Esophagus muscularis mucosa (tissue), 4 donors: ENCODE measurements around the gene TPPP. TPM values are rescaled to one million over a fixed set of nuclear protein-coding genes. Genes with fewer than 3 reads are reported as not detected.

Experiments used
- DNase-seq: peaks from one replicate; pipeline ENCODE4 v3.0.0-alpha.2; 2017; ENCODE audit errors: extremely low spot score
- H3K27ac ChIP-seq, 4 donors: fragments of 200-600 bp; sonication (generic); replicated peaks in 1 of 4; 1 replicate in 3 of 4; 2 replicates in 1 of 4; pipeline ENCODE4 v1.5.1; 2016 to 2019; ENCODE audit warnings: mild to moderate bottlenecking in 1 of 4
- H3K27me3 ChIP-seq, 4 donors: fragments of 200-600 bp; sonication (generic); one replicate each; pipeline versions ENCODE4 v1.5.1 to v1.6.0; 2016 to 2019
- H3K36me3 ChIP-seq, 4 donors: fragments of 200-600 bp; sonication (generic); one replicate each; pipeline ENCODE4 v1.5.1; 2016 to 2019
- H3K4me1 ChIP-seq, 4 donors: fragments of 200-600 bp; sonication (generic); one replicate each; pipeline ENCODE4 v1.5.1; 2016 to 2019
- H3K4me3 ChIP-seq, 4 donors: fragments of 200-600 bp; sonication (generic); 1 replicate in 2 of 4; 2 replicates in 2 of 4; pipeline ENCODE4 v1.5.1; 2016 to 2019; ENCODE audit warnings: mild to moderate bottlenecking in 4 of 4, moderate library complexity in 1 of 4
- H3K9me3 ChIP-seq, 4 donors: fragments of 200-600 bp; sonication (generic); 1 replicate in 3 of 4; 2 replicates in 1 of 4; pipeline ENCODE4 v1.5.1; 2016 to 2019
- CTCF ChIP-seq, 3 experiments: fragments of 200-600 bp in 2 of 3; fragments of 450-650 bp in 1 of 3; sonication (generic) in 2 of 3; IDR thresholded peaks; one replicate each; pipeline ENCODE4 v1.5.1; 2017 to 2019; ENCODE audit warnings: antibody characterized with exemption in 3 of 3, mild to moderate bottlenecking in 2 of 3, moderate library complexity in 1 of 3
- EP300 ChIP-seq: sonication (generic); formaldehyde crosslinking; IDR thresholded peaks from one replicate; pipeline ENCODE4 v1.6.1; 2017; ENCODE audit warnings: antibody characterized with exemption
- POLR2A ChIP-seq: fragments of 450-650 bp; IDR thresholded peaks from one replicate; pipeline ENCODE4 v1.6.1; 2017; ENCODE audit warnings: antibody characterized with exemption, moderate library complexity, mild to moderate bottlenecking, low read depth
- POLR2AphosphoS5 ChIP-seq, 2 donors: sonication (generic); formaldehyde crosslinking; IDR thresholded peaks; one replicate each; pipeline ENCODE4 v1.6.1; 2017; ENCODE audit warnings: antibody characterized with exemption in 2 of 2
- whole genome bisulfite sequencing: methylation state at CpG from one replicate; pipeline ENCODE4 v1.1.5; 2018; 5-methylcytosine and 5-hydroxymethylcytosine counted together
- intact Hi-C: fragments of 100-400 bp; cut with DNase I; formaldehyde crosslinking; loops from one replicate; pipeline ENCODE4 v1.15.1; 2023
- total RNA-seq, 4 donors: library from RNA; depleted of rRNA; stranded (reverse); fragments of >200 nt; gene quantifications; one replicate each; pipeline versions ENCODE4 v1.1.0 to v1.2.1, GENCODE V29; 2016

TPPP gene
- total RNA-seq, 4 donors from 2014 or later, result 19.5 to 45.7 (median 34.5) TPM

GRCh38 chr5:625516-625915, 67.6 kb downstream of the TPPP start:
- no peak overlapping the region for H3K27ac ChIP-seq
- no peaks in the 10 kb centered on the region for H3K4me1 ChIP-seq
- H3K36me3 ChIP-seq, result peaks cover 4 to 59% (median 26%) of the 10 kb centered on the region in 4 donors
- TF ChIP-seq POLR2AphosphoS5 (IDR thresholded peaks at IDR 0.05) (no peak), EP300 (no peak), CTCF (IDR thresholded peaks at IDR 0.05) (no peak), POLR2A (no peak)
- no peaks in the 10 kb centered on the region for H3K27me3 ChIP-seq
- H3K9me3 ChIP-seq, result no peaks in the 10 kb centered on the region
- H3K4me3 ChIP-seq, result no peak overlapping the region
- 97% methylated on average over 16 of the region's 16 CpGs for WGBS
- DNase-seq, result no peak
- intact Hi-C loops, result no loop called here

- no peak overlapping the region for H3K27ac ChIP-seq
- peaks cover 10 to 66% (median 31%) of the 10 kb centered on the region in 4 donors for H3K36me3 ChIP-seq
- intact Hi-C loops, result no loop called here
- H3K4me3 ChIP-seq, result no peak overlapping the region
- no peaks in the 10 kb centered on the region for H3K27me3 ChIP-seq
- H3K9me3 ChIP-seq, result no peaks in the 10 kb centered on the region
- WGBS, result 87% methylated on average over 13 of the region's 13 CpGs
- TF ChIP-seq POLR2A, result no peak
- TF ChIP-seq EP300, result no peak
- TF ChIP-seq CTCF (IDR thresholded peaks at IDR 0.05), result no peak
- no peak for TF ChIP-seq POLR2AphosphoS5 (IDR thresholded peaks at IDR 0.05)
- no peaks in the 10 kb centered on the region for H3K4me1 ChIP-seq
- no peak for DNase-seq
Measured at GRCh38 chr5:624951-625230, 68.3 kb downstream of the TPPP start.

- intact Hi-C loops, result no loop called here
- no peaks in the 10 kb centered on the region for H3K4me1 ChIP-seq
- no peak overlapping the region for H3K27ac ChIP-seq
- 93% methylated on average over 23 of the region's 38 CpGs for WGBS
- TF ChIP-seq CTCF (IDR thresholded peaks at IDR 0.05) (no peak), EP300 (no peak), POLR2A (no peak), POLR2AphosphoS5 (IDR thresholded peaks at IDR 0.05) (no peak)
- no peaks in the 10 kb centered on the region for H3K27me3 ChIP-seq
- DNase-seq, result no peak
- no peak overlapping the region for H3K4me3 ChIP-seq
- H3K9me3 ChIP-seq, result no peaks in the 10 kb centered on the region
- peaks cover 14 to 71% (median 37%) of the 10 kb centered on the region in 4 donors for H3K36me3 ChIP-seq
Measured at GRCh38 chr5:624118-624950, 68.8 kb downstream of the TPPP start.

GRCh38 chr5:623531-623930, 69.6 kb downstream of the TPPP start:
- Histone ChIP-seq H3K4me1 (no peaks in the 10 kb centered on the region), H3K9me3 (no peaks in the 10 kb centered on the region), H3K36me3 (peaks cover 14 to 77% (median 43%) of the 10 kb centered on the region in 4 donors), H3K4me3 (no peak overlapping the region), H3K27ac (no peak overlapping the region), H3K27me3 (no peaks in the 10 kb centered on the region)
- intact Hi-C loops, result no loop called here
- TF ChIP-seq POLR2A, result no peak
- no peak for TF ChIP-seq EP300
- no peak for TF ChIP-seq POLR2AphosphoS5 (IDR thresholded peaks at IDR 0.05)
- no peak for TF ChIP-seq CTCF (IDR thresholded peaks at IDR 0.05)
- DNase-seq, result no peak
- 96% methylated on average over 13 of the region's 13 CpGs for WGBS
